ENCODE results near the gene CDC42. TPM values are rescaled to one million over a fixed set of nuclear protein-coding genes. Genes with fewer than 3 reads are reported as not detected.

The CDC42 gene
- total and polyA plus RNA-seq, 10 donors, result 108 to 254 (median 220) TPM

DNA sequence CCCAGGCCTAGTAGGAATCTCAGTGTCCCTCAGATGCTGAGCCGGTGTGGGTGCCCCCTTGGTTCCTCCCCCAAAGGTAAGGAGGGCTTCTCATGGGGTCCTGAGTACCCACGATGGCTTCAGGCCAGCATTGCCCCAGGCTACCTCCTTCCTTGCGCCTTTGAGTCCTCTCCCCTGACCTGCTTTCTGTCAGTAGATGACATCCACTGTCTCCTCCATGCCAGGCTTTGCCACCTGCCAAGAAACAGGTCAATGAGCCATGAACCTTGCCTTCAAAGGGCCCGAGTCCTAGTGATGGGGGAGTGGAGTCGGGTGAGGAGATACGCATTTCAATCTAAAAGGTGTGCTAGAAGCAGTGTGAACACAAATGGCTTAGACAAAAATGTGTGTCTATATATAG is 74.7 kb downstream of the CDC42 start:
- Histone ChIP-seq H3K27me3 (replicated peaks in 1 of 7) (peaks cover 0 to 8% (median 0%) of the 10 kb centered on the region in 7 donors), H3K9me3 (no peaks in the 10 kb centered on the region)

GRCh38 chr1:22127731-22128130 is 75.2 kb downstream of the CDC42 start:
- WGBS, 5 donors, result 60 to 92% (median 88%) methylated on average over 3 of the region's 3 CpGs
- Histone ChIP-seq H3K36me3 (no peaks in the 10 kb centered on the region), H3K4me3 (no peak overlapping the region), H3K4me1 (peaks cover 0 to 18% (median 4%) of the 10 kb centered on the region in 6 donors), H3K27ac (no peak overlapping the region), H3K9me3 (no peaks in the 10 kb centered on the region), H3K27me3 (replicated peaks in 1 of 7) (peaks cover 0 to 11% (median 0%) of the 10 kb centered on the region in 7 donors)
- no peak for DNase-seq
- TF ChIP-seq POLR2AphosphoS5 (IDR thresholded peaks at IDR 0.05) (no peak), POLR2A (IDR thresholded peaks at IDR 0.05) (no peak)
- TF ChIP-seq, protein P1, sequence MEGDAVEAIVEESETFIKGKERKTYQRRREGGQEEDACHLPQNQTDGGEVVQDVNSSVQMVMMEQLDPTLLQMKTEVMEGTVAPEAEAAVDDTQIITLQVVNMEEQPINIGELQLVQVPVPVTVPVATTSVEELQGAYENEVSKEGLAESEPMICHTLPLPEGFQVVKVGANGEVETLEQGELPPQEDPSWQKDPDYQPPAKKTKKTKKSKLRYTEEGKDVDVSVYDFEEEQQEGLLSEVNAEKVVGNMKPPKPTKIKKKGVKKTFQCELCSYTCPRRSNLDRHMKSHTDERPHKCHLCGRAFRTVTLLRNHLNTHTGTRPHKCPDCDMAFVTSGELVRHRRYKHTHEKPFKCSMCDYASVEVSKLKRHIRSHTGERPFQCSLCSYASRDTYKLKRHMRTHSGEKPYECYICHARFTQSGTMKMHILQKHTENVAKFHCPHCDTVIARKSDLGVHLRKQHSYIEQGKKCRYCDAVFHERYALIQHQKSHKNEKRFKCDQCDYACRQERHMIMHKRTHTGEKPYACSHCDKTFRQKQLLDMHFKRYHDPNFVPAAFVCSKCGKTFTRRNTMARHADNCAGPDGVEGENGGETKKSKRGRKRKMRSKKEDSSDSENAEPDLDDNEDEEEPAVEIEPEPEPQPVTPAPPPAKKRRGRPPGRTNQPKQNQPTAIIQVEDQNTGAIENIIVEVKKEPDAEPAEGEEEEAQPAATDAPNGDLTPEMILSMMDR (IDR thresholded peaks at IDR 0.05 in 8 of 11, conservative IDR thresholded peaks at IDR 0.05 in 3 of 11), result no peak
- intact Hi-C loops (cut with DNase I; ENCODE audit: low total_unique reads), result no loop called here

More for the DNA sequence above, 74.7 kb downstream of the CDC42 start:
- WGBS, 5 donors, result 80 to 89% (median 84%) methylated on average over 6 of the region's 6 CpGs
- intact Hi-C loops (cut with DNase I; ENCODE audit: low total_unique reads), result no loop called here
- H3K36me3 ChIP-seq, result no peaks in the 10 kb centered on the region
- H3K27ac ChIP-seq, result no peak overlapping the region
- DNase-seq, result peak; percentile 25
- TF ChIP-seq, protein P1 (IDR thresholded peaks at IDR 0.05 in 8 of 11, conservative IDR thresholded peaks at IDR 0.05 in 3 of 11), result no peak
- TF ChIP-seq POLR2A (IDR thresholded peaks at IDR 0.05), result no peak
- TF ChIP-seq POLR2AphosphoS5 (IDR thresholded peaks at IDR 0.05), result no peak
- H3K4me1 ChIP-seq, result peaks cover 0 to 15% (median 4%) of the 10 kb centered on the region in 6 donors
- H3K4me3 ChIP-seq, result no peak overlapping the region

DNA sequence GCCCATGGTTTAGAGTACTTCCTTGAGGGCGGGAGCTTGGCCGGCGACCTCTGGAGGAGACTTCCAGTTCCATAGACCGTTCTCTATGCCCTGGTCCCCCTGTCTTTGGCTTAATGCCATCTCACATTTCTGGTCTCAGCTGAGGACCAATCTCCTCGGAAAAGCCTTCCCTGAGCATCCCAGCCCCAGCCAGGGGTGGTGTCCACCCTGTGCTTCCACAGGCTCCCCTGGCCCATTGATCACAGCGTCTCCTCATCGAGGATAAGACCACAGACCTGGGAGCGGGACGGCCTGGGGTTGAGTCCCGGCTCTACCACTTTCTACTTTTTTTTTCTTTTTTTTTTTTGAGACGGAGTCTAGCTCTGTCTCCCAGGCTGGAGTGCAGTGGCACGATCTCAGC is 75.9 kb downstream of the CDC42 start:
- WGBS, 5 donors, result 51 to 64% (median 53%) methylated on average over 9 to 12 of the region's 12 CpGs

GRCh38 chr1:22129501-22130117 is 77.1 kb downstream of the CDC42 start:
- Histone ChIP-seq H3K27me3 (replicated peaks in 1 of 7) (peaks cover 0 to 28% (median 0%) of the 10 kb centered on the region in 7 donors), H3K9me3 (no peaks in the 10 kb centered on the region), H3K4me1 (peaks cover 0 to 18% (median 4%) of the 10 kb centered on the region in 6 donors), H3K27ac (no peak overlapping the region), H3K4me3 (no peak overlapping the region), H3K36me3 (no peaks in the 10 kb centered on the region)
- no peak for TF ChIP-seq POLR2A (IDR thresholded peaks at IDR 0.05)
- no peak for TF ChIP-seq POLR2AphosphoS5 (IDR thresholded peaks at IDR 0.05)
- TF ChIP-seq, protein P1 (IDR thresholded peaks at IDR 0.05 in 8 of 11, conservative IDR thresholded peaks at IDR 0.05 in 3 of 11), result no peak
- no peak for DNase-seq
- intact Hi-C loops (cut with DNase I; ENCODE audit: low total_unique reads), result loop anchor here (5.0 to 10.0 kb wide), 3 partner anchors 145 to 513 kb away; partner anchors contain the start of gene C1QC
- 82 to 94% (median 89%) methylated on average over 27 to 29 of the region's 29 CpGs for WGBS, 5 donors

More for the DNA sequence above, 75.9 kb downstream of the CDC42 start:
- H3K27ac ChIP-seq, result no peak overlapping the region
- TF ChIP-seq POLR2A (IDR thresholded peaks at IDR 0.05), result no peak
- H3K36me3 ChIP-seq, result no peaks in the 10 kb centered on the region
- DNase-seq, result no peak
- H3K4me3 ChIP-seq, result no peak overlapping the region
- peaks cover 0 to 18% (median 0%) of the 10 kb centered on the region in 7 donors for H3K27me3 ChIP-seq (replicated peaks in 1 of 7)
- H3K9me3 ChIP-seq, result no peaks in the 10 kb centered on the region
- H3K4me1 ChIP-seq, result peaks cover 0 to 18% (median 4%) of the 10 kb centered on the region in 6 donors
- intact Hi-C loops (cut with DNase I; ENCODE audit: low total_unique reads), result no loop called here

Measured in spleen (tissue), 11 donors.